Suprapubic skin (tissue), 3 donors: ENCODE data around the gene P4HA2.
"Not testable (repeated sequence)": the region's sequence is repeated elsewhere in the genome, so short reads cannot be mapped to it uniquely, and the experiment has no call there.

Experiments
- POLR2AphosphoS5 ChIP-seq, 3 donors: sonication (generic); formaldehyde crosslinking; IDR thresholded peaks; one replicate each; pipeline ENCODE4 v1.6.1; 2017; ENCODE audit warnings: antibody characterized with exemption in 3 of 3
- TF ChIP-seq, protein P1 (sequence below), 2 donors: fragments of 200-600 bp in 1 of 2; fragments of 450-650 bp in 1 of 2; sonication (generic) in 1 of 2; IDR thresholded peaks; one replicate each; pipeline ENCODE4 v1.5.1; 2016 to 2019; ENCODE audit warnings: antibody characterized with exemption in 2 of 2, mild to moderate bottlenecking in 1 of 2, moderate library complexity in 1 of 2

DNA sequence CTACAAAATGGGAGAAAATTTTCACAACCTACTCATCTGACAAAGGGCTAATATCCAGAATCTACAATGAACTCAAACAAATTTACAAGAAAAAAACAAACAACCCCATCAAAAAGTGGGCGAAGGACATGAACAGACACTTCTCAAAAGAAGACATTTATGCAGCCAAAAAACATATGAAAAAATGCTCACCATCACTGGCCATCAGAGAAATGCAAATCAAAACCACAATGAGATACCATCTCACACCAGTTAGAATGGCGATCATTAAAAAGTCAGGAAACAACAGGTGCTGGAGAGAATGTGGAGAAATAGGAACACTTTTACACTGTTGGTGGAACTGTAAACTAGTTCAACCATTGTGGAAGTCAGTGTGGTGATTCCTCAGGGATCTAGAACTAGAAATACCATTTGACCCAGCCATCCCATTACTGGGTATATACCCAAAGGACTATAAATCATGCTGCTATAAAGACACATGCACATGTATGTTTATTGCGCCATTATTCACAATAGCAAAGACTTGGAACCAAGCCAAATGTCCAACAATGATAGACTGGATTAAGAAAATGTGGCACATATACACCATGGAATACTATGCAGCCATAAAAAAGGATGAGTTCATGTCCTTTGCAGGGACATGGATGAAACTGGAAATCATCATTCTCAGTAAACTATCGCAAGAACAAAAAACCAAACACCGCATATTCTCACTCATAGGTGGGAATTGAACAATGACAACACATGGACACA, 65.9 kb downstream of the P4HA2 start:
- TF ChIP-seq, protein P1, sequence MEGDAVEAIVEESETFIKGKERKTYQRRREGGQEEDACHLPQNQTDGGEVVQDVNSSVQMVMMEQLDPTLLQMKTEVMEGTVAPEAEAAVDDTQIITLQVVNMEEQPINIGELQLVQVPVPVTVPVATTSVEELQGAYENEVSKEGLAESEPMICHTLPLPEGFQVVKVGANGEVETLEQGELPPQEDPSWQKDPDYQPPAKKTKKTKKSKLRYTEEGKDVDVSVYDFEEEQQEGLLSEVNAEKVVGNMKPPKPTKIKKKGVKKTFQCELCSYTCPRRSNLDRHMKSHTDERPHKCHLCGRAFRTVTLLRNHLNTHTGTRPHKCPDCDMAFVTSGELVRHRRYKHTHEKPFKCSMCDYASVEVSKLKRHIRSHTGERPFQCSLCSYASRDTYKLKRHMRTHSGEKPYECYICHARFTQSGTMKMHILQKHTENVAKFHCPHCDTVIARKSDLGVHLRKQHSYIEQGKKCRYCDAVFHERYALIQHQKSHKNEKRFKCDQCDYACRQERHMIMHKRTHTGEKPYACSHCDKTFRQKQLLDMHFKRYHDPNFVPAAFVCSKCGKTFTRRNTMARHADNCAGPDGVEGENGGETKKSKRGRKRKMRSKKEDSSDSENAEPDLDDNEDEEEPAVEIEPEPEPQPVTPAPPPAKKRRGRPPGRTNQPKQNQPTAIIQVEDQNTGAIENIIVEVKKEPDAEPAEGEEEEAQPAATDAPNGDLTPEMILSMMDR (IDR thresholded peaks at IDR 0.05) = not testable (repeated sequence)
- not testable (repeated sequence) for TF ChIP-seq POLR2AphosphoS5 (IDR thresholded peaks at IDR 0.05)
